ENCODE results near the gene E2F4. TPM values are rescaled to one million over a fixed set of nuclear protein-coding genes. Genes with fewer than 3 reads are reported as not detected.

The E2F4 gene
- total RNA-seq, 1 experiment from 2014 or later, result 81.0 TPM

GRCh38 chr16:67207249-67208091 is 15.5 kb downstream of the E2F4 start:
- intact Hi-C loops (cut with micrococcal nuclease), result no loop called here
- ChIA-PET POLR2A (interaction anchor here (0.7 to 9.4 kb wide), 23 partner anchors 9 to 271 kb away, joined by 3 to 87 read pairs (median 5); partner anchors contain the start of genes ELMO3, FBXL8, FHOD1 and NOL3), CTCF (interaction anchor here (0.5 to 4.4 kb wide), 8 partner anchors 10 to 312 kb away, joined by 3 to 29 read pairs (median 3); partner anchors contain the start of genes ELMO3 and TMEM208)
- no peaks in the 10 kb centered on the region for H3K9me3 Mint-ChIP-seq (ENCODE audit: unreplicated experiment)
- TF ChIP-seq, protein P1, sequence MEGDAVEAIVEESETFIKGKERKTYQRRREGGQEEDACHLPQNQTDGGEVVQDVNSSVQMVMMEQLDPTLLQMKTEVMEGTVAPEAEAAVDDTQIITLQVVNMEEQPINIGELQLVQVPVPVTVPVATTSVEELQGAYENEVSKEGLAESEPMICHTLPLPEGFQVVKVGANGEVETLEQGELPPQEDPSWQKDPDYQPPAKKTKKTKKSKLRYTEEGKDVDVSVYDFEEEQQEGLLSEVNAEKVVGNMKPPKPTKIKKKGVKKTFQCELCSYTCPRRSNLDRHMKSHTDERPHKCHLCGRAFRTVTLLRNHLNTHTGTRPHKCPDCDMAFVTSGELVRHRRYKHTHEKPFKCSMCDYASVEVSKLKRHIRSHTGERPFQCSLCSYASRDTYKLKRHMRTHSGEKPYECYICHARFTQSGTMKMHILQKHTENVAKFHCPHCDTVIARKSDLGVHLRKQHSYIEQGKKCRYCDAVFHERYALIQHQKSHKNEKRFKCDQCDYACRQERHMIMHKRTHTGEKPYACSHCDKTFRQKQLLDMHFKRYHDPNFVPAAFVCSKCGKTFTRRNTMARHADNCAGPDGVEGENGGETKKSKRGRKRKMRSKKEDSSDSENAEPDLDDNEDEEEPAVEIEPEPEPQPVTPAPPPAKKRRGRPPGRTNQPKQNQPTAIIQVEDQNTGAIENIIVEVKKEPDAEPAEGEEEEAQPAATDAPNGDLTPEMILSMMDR (IDR thresholded peaks at IDR 0.05; ENCODE audit: unreplicated experiment), result no peak
- peaks cover 28% of the 10 kb centered on the region for H3K4me1 Mint-ChIP-seq (ENCODE audit: insufficient read depth, unreplicated experiment)
- H3K36me3 Mint-ChIP-seq (ENCODE audit: insufficient read depth, unreplicated experiment), result peaks cover 27% of the 10 kb centered on the region
- H3K27me3 Mint-ChIP-seq (ENCODE audit: insufficient read depth, unreplicated experiment), result no peaks in the 10 kb centered on the region
- DNase-seq (ENCODE audit: unreplicated experiment), result peak; percentile 81
- BruUV-seq (replicated peaks), result no TSS peak
- H3K27ac Mint-ChIP-seq (ENCODE audit: low read depth, unreplicated experiment), result peak overlapping the region; percentile 66
- peak overlapping the region; percentile 47 for H3K4me3 Mint-ChIP-seq (ENCODE audit: unreplicated experiment)

- ChIA-PET POLR2A (interaction anchor here (0.7 to 9.4 kb wide), 17 partner anchors 10 to 272 kb away, joined by 3 to 87 read pairs (median 4); partner anchors contain the start of genes ELMO3, FBXL8, MATCAP1 and TMEM208), CTCF (interaction anchor here (0.5 to 4.4 kb wide), 7 partner anchors 10 to 243 kb away, joined by 3 to 29 read pairs (median 3); partner anchors contain the start of genes ELMO3 and TMEM208)
- intact Hi-C loops (cut with micrococcal nuclease), result no loop called here
- Mint-ChIP-seq H3K9me3 (ENCODE audit: unreplicated experiment) (no peaks in the 10 kb centered on the region), H3K27ac (ENCODE audit: low read depth, unreplicated experiment) (peak overlapping the region; percentile 66), H3K4me3 (ENCODE audit: unreplicated experiment) (peak overlapping the region; percentile 47), H3K27me3 (ENCODE audit: insufficient read depth, unreplicated experiment) (no peaks in the 10 kb centered on the region), H3K36me3 (ENCODE audit: insufficient read depth, unreplicated experiment) (peaks cover 27% of the 10 kb centered on the region), H3K4me1 (ENCODE audit: insufficient read depth, unreplicated experiment) (peaks cover 35% of the 10 kb centered on the region)
- TF ChIP-seq, protein P1 (IDR thresholded peaks at IDR 0.05; ENCODE audit: unreplicated experiment), result no peak
- DNase-seq (ENCODE audit: unreplicated experiment), result no peak
- BruUV-seq (replicated peaks), result no TSS peak
Measured at GRCh38 chr16:67208154-67208896, 16.4 kb downstream of the E2F4 start.

- Mint-ChIP-seq H3K4me1 (ENCODE audit: insufficient read depth, unreplicated experiment) (peaks cover 36% of the 10 kb centered on the region), H3K4me3 (ENCODE audit: unreplicated experiment) (no peak overlapping the region), H3K9me3 (ENCODE audit: unreplicated experiment) (no peaks in the 10 kb centered on the region), H3K27me3 (ENCODE audit: insufficient read depth, unreplicated experiment) (no peaks in the 10 kb centered on the region), H3K36me3 (ENCODE audit: insufficient read depth, unreplicated experiment) (peaks cover 20% of the 10 kb centered on the region), H3K27ac (ENCODE audit: low read depth, unreplicated experiment) (no peak overlapping the region)
- POLR2A ChIA-PET, result interaction anchor here (1.1 to 9.4 kb wide), 3 partner anchors 17 to 37 kb away, joined by 3 to 87 read pairs (median 4); partner anchors contain the start of genes MATCAP1 and TMEM208
- DNase-seq (ENCODE audit: unreplicated experiment), result no peak
- TF ChIP-seq, protein P1 (IDR thresholded peaks at IDR 0.05; ENCODE audit: unreplicated experiment), result no peak
- CTCF ChIA-PET, result interaction anchor here (0.6 to 4.4 kb wide), 5 partner anchors 9 to 1896 kb away, joined by 3 to 29 read pairs (median 3); partner anchors contain the start of gene ELMO3
- intact Hi-C loops (cut with micrococcal nuclease), result no loop called here
- BruUV-seq (replicated peaks), result no TSS peak
Measured at GRCh38 chr16:67209565-67209964, 17.6 kb downstream of the E2F4 start.

Data from MCF 10A (cell line).